ENCODE measurements around the gene MYO3B. TPM values are rescaled to one million over a fixed set of nuclear protein-coding genes. Genes with fewer than 3 reads are reported as not detected.

MYO3B gene
- total and polyA plus RNA-seq, 2 donors (not counting 1 experiment from before 2014, with no cell fraction given): not detected

- Histone ChIP-seq H3K27me3 (replicated peaks in 1 of 4; ENCODE audit: control extremely low read depth in 1 of 4, control insufficient read depth in 3 of 4, insufficient read depth in 4 of 4, low read length in 3 of 4) (peaks cover 0 to 8% (median 0%) of the 10 kb centered on the region in 4 experiments), H3K36me3 (replicated peaks in 1 of 2; ENCODE audit: control extremely low read depth in 1 of 2, control insufficient read depth in 1 of 2, extremely low read depth in 1 of 2, insufficient read depth in 2 of 2, low read length in 1 of 2) (no peaks in the 10 kb centered on the region), H3K79me2 (ENCODE audit: control insufficient read depth, insufficient read depth, low read length) (no peaks in the 10 kb centered on the region), H2AFZ (ENCODE audit: insufficient read depth, low read depth, low read length, poor library complexity, severe bottlenecking) (no peak overlapping the region), H3K4me2 (replicated peaks; ENCODE audit: low read depth, low read length, poor library complexity, severe bottlenecking) (no peak overlapping the region), H3K9ac (ENCODE audit: low read length) (no peak overlapping the region), H3K4me3 (ENCODE audit: control extremely low read depth in 1 of 5, extremely low read depth in 1 of 5, insufficient read depth in 1 of 5, low read depth in 2 of 5, low read length in 4 of 5) (no peak overlapping the region), H3K9me3 (ENCODE audit: control extremely low read depth in 1 of 3, control insufficient read depth in 2 of 3, insufficient read depth in 1 of 3, low read length in 2 of 3) (no peaks in the 10 kb centered on the region), H4K20me1 (ENCODE audit: control insufficient read depth, insufficient read depth, low read length, poor library complexity, severe bottlenecking) (no peaks in the 10 kb centered on the region), H3K4me1 (ENCODE audit: control insufficient read depth in 2 of 2, insufficient read depth in 2 of 2, low read length in 2 of 2) (no peaks in the 10 kb centered on the region), H3K27ac (ENCODE audit: low read length in 2 of 2) (no peak overlapping the region)
- WGBS (ENCODE audit: insufficient coverage): no CpG with 5 or more reads among the region's 1 CpG
- ATAC-seq (ENCODE audit: low read depth) (no peak), DNase-seq (no peak)
- Mint-ChIP-seq H3K4me3 (no peak overlapping the region), H3K27ac (no peak overlapping the region), H3K4me1 (no peaks in the 10 kb centered on the region), H3K27me3 (peaks cover 15% of the 10 kb centered on the region), H3K9me3 (ENCODE audit: insufficient read depth) (no peaks in the 10 kb centered on the region)
- ChIA-PET POLR2A (no interaction called here), CTCF (no interaction called here)
- intact Hi-C loops (cut with micrococcal nuclease): no loop called here
- TF ChIP-seq CTCF (IDR thresholded peaks at IDR 0.05) (no peak), EZH2 (IDR thresholded peaks at IDR 0.05; ENCODE audit: borderline replicate concordance, insufficient read depth, low read depth, low read length, poor library complexity, severe bottlenecking) (no peak)
Observed at GRCh38 chr2:170247882-170248393, 70.0 kb downstream of the MYO3B start.

GRCh38 chr2:170248574-170249393 lies 70.8 kb downstream of the MYO3B start:
- CTCF ChIA-PET: no interaction called here
- 55% methylated on average over 3 of the region's 4 CpGs for WGBS (ENCODE audit: insufficient coverage)
- TF ChIP-seq CTCF (IDR thresholded peaks at IDR 0.05) (no peak), EZH2 (IDR thresholded peaks at IDR 0.05; ENCODE audit: borderline replicate concordance, insufficient read depth, low read depth, low read length, poor library complexity, severe bottlenecking) (no peak)
- no peak overlapping the region for H3K4me2 ChIP-seq (replicated peaks; ENCODE audit: low read depth, low read length, poor library complexity, severe bottlenecking)
- DNase-seq: no peak
- POLR2A ChIA-PET: no interaction called here
- no peak overlapping the region for H3K9ac ChIP-seq (ENCODE audit: low read length)
- H4K20me1 ChIP-seq (ENCODE audit: control insufficient read depth, insufficient read depth, low read length, poor library complexity, severe bottlenecking): no peaks in the 10 kb centered on the region
- Mint-ChIP-seq H3K9me3 (ENCODE audit: insufficient read depth) (no peaks in the 10 kb centered on the region), H3K4me3 (no peak overlapping the region), H3K27me3 (peaks cover 22% of the 10 kb centered on the region), H3K4me1 (no peaks in the 10 kb centered on the region), H3K27ac (no peak overlapping the region)
- H3K36me3 ChIP-seq (replicated peaks in 1 of 2; ENCODE audit: control extremely low read depth in 1 of 2, control insufficient read depth in 1 of 2, extremely low read depth in 1 of 2, insufficient read depth in 2 of 2, low read length in 1 of 2): no peaks in the 10 kb centered on the region
- intact Hi-C loops (cut with micrococcal nuclease): no loop called here
- H3K27ac ChIP-seq (ENCODE audit: low read length in 2 of 2): no peak overlapping the region
- peaks cover 0 to 4% (median 0%) of the 10 kb centered on the region in 4 experiments for H3K27me3 ChIP-seq (replicated peaks in 1 of 4; ENCODE audit: control extremely low read depth in 1 of 4, control insufficient read depth in 3 of 4, insufficient read depth in 4 of 4, low read length in 3 of 4)
- ATAC-seq (ENCODE audit: low read depth): no peak
- no peak overlapping the region for H2AFZ ChIP-seq (ENCODE audit: insufficient read depth, low read depth, low read length, poor library complexity, severe bottlenecking)
- no peaks in the 10 kb centered on the region for H3K4me1 ChIP-seq (ENCODE audit: control insufficient read depth in 2 of 2, insufficient read depth in 2 of 2, low read length in 2 of 2)
- H3K9me3 ChIP-seq (ENCODE audit: control extremely low read depth in 1 of 3, control insufficient read depth in 2 of 3, insufficient read depth in 1 of 3, low read length in 2 of 3): no peaks in the 10 kb centered on the region
- no peaks in the 10 kb centered on the region for H3K79me2 ChIP-seq (ENCODE audit: control insufficient read depth, insufficient read depth, low read length)
- no peak overlapping the region for H3K4me3 ChIP-seq (ENCODE audit: control extremely low read depth in 1 of 5, extremely low read depth in 1 of 5, insufficient read depth in 1 of 5, low read depth in 2 of 5, low read length in 4 of 5)

Data from B cell (primary cell).